SH-SY5Y (cell line): ENCODE measurements around the gene IL4R.

Experiments
- GATA2 ChIP-seq: IDR thresholded peaks from 2 replicates; pipeline ENCODE4 v1.6.1; 2011; ENCODE audit warnings: mild to moderate bottlenecking, low read depth, low read length
- GATA3 ChIP-seq: IDR thresholded peaks from 2 replicates; pipeline ENCODE4 v1.6.1; 2011; ENCODE audit warnings: low read depth, mild to moderate bottlenecking, low read length, moderate library complexity

Gene IL4R

GRCh38 chr16:27364493-27365141 is 50.8 kb downstream of the IL4R start:
- TF ChIP-seq GATA3 (no peak), GATA2 (no peak)

GRCh38 chr16:27365142-27366089 is 51.6 kb downstream of the IL4R start:
- TF ChIP-seq GATA3 (no peak), GATA2 (no peak)

- TF ChIP-seq GATA3, result no peak
- TF ChIP-seq GATA2, result no peak
These were observed 53.1 kb downstream of the IL4R start for GRCh38 chr16:27366687-27367460.

DNA sequence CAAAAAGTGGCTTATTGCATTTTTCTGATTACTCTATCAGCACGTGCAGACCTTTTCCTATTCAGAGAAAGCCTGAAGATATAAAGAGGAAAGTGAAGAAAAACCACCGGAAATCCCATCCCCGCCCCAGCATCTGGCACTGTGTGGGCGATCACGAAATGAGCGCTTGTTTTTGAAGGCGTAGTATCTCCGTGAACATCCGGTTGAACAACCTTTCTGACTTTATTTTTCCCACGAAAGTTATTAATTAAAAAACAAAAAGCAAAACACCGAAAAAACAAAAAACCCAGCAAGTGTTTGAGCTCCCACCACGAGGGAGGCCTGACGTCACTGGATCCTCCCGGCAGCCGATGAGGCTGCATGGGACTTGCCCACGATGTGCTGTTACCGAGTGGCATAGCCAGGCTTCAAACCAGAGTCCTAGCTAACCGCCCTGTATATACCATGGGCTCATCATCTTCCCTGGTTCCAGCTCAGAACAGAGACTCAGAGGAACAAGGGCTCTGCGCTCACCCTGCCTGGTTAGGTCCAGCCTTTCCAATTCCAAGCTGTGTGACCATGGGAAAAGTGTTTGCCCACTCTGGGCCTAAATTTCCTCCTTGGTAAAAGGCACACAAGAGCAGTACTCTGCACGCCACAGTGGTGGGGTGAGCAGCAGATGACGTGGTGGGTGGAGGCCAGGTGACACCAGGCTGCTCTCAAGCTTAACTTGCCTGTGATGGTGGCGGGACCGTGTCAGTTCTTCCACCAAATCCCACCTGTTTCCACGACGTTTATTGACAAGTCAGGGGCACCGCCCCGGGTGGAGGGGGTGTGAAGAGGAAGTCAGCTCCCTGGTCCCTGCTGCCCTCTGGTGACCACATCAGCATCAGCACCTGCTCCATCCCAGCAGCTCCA is 53.9 kb downstream of the IL4R start:
- no peak for TF ChIP-seq GATA2
- no peak for TF ChIP-seq GATA3

DNA sequence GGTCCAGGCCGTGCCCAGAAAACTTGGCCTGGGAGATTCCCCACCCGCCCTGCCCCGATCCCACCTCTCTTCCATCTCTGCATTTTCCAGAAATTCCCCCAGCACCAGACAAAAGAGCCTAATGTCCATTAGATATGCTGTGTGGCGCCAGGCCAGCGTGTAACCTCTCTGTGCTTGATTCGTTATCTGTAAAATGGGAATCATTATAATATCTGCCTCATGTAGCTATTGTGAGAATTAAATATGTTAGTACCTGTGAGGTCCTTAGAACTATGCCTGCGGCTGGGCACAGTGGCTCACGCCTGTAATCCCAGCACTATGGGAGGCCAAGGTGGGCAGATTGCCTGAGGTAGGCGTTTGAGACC is 54.6 kb downstream of the IL4R start:
- TF ChIP-seq GATA2 (no peak), GATA3 (no peak)

DNA sequence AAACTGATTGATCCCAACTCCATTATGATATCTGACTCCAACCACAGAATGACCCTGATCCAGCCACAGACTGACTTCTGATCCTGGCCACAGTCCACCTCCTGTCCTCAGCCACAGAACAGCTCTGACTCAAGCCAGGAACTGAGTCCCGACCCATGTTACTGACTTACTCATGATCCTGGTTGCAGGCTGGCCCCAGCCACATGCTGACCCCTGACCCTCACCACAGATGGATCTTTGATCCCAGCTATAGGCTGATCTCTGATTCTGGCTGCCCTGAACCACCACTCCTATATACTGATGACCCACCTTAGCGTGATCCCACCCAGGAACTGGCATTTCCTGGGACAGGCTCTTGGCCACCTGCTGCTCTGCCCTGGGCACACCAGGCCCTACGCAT is 56.0 kb downstream of the IL4R start:
- no peak for TF ChIP-seq GATA2
- TF ChIP-seq GATA3, result no peak

- TF ChIP-seq GATA3 (no peak), GATA2 (no peak)
These were observed 56.5 kb downstream of the IL4R start for GRCh38 chr16:27370318-27370717.

- TF ChIP-seq GATA2 (no peak), GATA3 (no peak)
These were observed 59.5 kb downstream of the IL4R start for GRCh38 chr16:27373312-27373711.

DNA sequence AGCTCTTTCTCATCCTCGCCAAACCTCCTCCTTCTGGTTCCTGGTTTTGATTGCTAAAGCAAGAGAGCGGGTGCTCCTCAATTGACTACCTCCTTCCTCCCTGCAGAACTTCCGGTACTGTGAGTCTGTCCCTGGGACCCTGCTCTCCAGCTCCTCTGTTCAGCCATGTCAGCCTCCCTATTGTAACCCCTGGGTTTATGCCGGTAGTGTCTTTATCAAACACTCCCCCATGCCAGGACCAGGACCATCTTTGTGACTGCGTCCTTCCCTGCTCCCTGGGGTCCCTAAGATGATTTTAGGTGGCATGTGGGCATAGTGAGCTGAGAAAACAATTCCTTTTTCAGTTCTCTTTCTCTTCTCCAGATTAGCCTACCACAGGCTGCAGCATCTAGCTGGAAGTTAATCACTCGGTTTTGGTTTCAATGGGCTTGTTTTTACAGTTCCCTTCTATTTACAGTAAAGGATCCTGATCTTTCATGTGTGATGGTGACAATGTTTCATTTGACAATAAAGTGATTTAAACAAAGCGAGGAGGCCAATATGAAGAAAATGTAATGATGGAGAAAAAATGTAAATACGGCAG is 60.5 kb downstream of the IL4R start:
- TF ChIP-seq GATA2, result no peak
- no peak for TF ChIP-seq GATA3

- TF ChIP-seq GATA2 (no peak), GATA3 (no peak)
These were observed 61.1 kb downstream of the IL4R start for GRCh38 chr16:27374804-27375425.

DNA sequence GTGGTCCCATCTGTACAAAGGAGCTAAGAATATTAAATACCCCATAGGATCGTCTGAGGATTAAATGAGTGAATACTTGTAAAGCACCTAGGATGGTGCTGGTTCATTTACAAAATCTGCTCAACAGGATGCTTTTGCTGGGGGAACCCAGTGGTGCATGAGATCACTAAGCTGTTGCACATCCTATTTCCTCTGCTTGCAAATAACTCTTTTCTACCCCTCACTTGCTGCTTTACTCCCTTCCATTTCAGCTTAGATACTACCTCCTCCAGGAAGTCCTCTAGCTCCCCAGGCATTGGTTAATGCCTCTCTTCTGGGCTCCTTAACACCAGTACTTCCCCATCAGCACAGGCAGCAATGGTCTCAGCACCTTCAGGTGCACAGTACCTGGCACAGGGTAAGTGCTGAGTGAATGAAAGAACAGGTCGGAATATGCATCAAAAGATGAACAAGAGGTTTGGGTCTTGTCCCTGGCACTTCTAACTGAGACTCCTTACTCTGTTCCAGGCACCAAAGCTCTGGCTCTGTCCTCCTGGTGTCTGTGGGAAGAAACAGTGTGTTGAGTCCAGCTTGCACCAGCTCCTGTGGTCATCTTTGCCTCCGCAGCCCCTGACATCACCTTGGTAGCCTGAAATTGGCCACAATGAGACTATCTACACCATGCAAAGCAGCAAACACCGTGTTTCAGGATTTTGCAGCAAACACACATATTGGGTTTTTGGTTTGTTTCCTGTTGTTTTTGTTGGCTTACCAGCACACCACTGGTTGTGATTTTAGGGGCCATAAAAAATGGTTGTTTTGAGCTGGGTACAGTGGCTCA is 64.1 kb downstream of the IL4R start:
- TF ChIP-seq GATA3 (no peak), GATA2 (no peak)

GRCh38 chr16:27378871-27379481 is 65.2 kb downstream of the IL4R start:
- TF ChIP-seq GATA2 (no peak), GATA3 (no peak)
